ENCODE results near the gene CCDC138.

The CCDC138 gene

GRCh38 chr2:108895188-108895587 is 108.6 kb downstream of the CCDC138 start:
- DNase-seq (ENCODE audit: low spot score): no peak

- DNase-seq (ENCODE audit: low spot score): no peak
Measured at GRCh38 chr2:108896741-108897140, 110.2 kb downstream of the CCDC138 start.

GRCh38 chr2:108898315-108899082 is 111.9 kb downstream of the CCDC138 start:
- DNase-seq (ENCODE audit: low spot score): no peak

GRCh38 chr2:108904680-108905079 is 118.1 kb downstream of the CCDC138 start:
- DNase-seq (ENCODE audit: low spot score): no peak

- no peak for DNase-seq (ENCODE audit: low spot score)
Measured at GRCh38 chr2:108905176-108905575, 118.6 kb downstream of the CCDC138 start.

- DNase-seq (ENCODE audit: low spot score): no peak
Measured at GRCh38 chr2:108905906-108906305, 119.3 kb downstream of the CCDC138 start.

- no peak for DNase-seq (ENCODE audit: low spot score)
Measured at GRCh38 chr2:108906403-108907077, 120.0 kb downstream of the CCDC138 start.

GRCh38 chr2:108907822-108908712 is 121.5 kb downstream of the CCDC138 start:
- DNase-seq (ENCODE audit: low spot score): no peak

- DNase-seq (ENCODE audit: low spot score): no peak
Measured at GRCh38 chr2:108908713-108909070, 122.1 kb downstream of the CCDC138 start.

- no peak for DNase-seq (ENCODE audit: low spot score)
Measured at GRCh38 chr2:108909275-108909823, 122.8 kb downstream of the CCDC138 start.

- no peak for DNase-seq (ENCODE audit: low spot score)
Measured at GRCh38 chr2:108910011-108910431, 123.5 kb downstream of the CCDC138 start.

- DNase-seq (ENCODE audit: low spot score): no peak
Measured at GRCh38 chr2:108910541-108911396, 124.2 kb downstream of the CCDC138 start.

- DNase-seq (ENCODE audit: low spot score): no peak
Measured at GRCh38 chr2:108911401-108911800, 124.8 kb downstream of the CCDC138 start.

GRCh38 chr2:108911807-108912628 is 125.4 kb downstream of the CCDC138 start:
- no peak for DNase-seq (ENCODE audit: low spot score)

GRCh38 chr2:108912629-108912902 is 126.0 kb downstream of the CCDC138 start:
- DNase-seq (ENCODE audit: low spot score): no peak

- DNase-seq (ENCODE audit: low spot score): peak; percentile 50
Measured at GRCh38 chr2:108916122-108916795, 129.7 kb downstream of the CCDC138 start.

GRCh38 chr2:108916796-108917421 is 130.3 kb downstream of the CCDC138 start:
- DNase-seq (ENCODE audit: low spot score): peak; percentile 55

GRCh38 chr2:108917526-108917925 is 131.0 kb downstream of the CCDC138 start:
- DNase-seq (ENCODE audit: low spot score): peak; percentile 26

GRCh38 chr2:108918156-108918874 is 131.7 kb downstream of the CCDC138 start:
- DNase-seq (ENCODE audit: low spot score): peak; percentile 28

Measured in left forelimb (tissue), 1 donor.